Neural progenitor cell (in vitro differentiated cells): ENCODE results near the gene MED31. TPM values are rescaled to one million over a fixed set of nuclear protein-coding genes. Genes with fewer than 3 reads are reported as not detected.

Experiments
- DNase-seq: peaks from one replicate; pipeline ENCODE4 v3.0.0-alpha.2; 2016; ENCODE audit warnings: low spot score
- H2AFZ ChIP-seq: fragments of 200-600 bp; sonication (generic); replicated peaks from 2 replicates; pipeline ENCODE4 v1.6.1; 2016; ENCODE audit warnings: antibody characterized with exemption
- H3F3A ChIP-seq: fragments of 200-600 bp; sonication (generic); 2 replicates; pipeline ENCODE4 v1.6.1; 2016; ENCODE audit warnings: antibody characterized with exemption, low read depth
- H3K27ac ChIP-seq: fragments of 200-600 bp; sonication (generic); 2 replicates; pipeline ENCODE4 v1.5.1; 2016; ENCODE audit warnings: mild to moderate bottlenecking
- H3K27me3 ChIP-seq: fragments of 200-600 bp; sonication (generic); 2 replicates; pipeline ENCODE4 v1.6.1; 2016; ENCODE audit warnings: mild to moderate bottlenecking, moderate library complexity
- H3K36me3 ChIP-seq: fragments of 200-600 bp; sonication (generic); 2 replicates; pipeline ENCODE4 v1.5.1; 2016
- H3K4me1 ChIP-seq: fragments of 200-600 bp; sonication (generic); 2 replicates; pipeline ENCODE4 v1.6.1; 2016; ENCODE audit warnings: mixed run types
- H3K4me2 ChIP-seq: fragments of 200-600 bp; sonication (generic); 2 replicates; pipeline ENCODE4 v1.6.1; 2016
- H3K4me3 ChIP-seq: fragments of 200-600 bp; sonication (generic); 2 replicates; pipeline ENCODE4 v1.5.1; 2016
- H3K79me2 ChIP-seq: fragments of 200-600 bp; sonication (generic); 2 replicates; pipeline ENCODE4 v1.6.1; 2016; ENCODE audit warnings: low read depth
- H3K9ac ChIP-seq: fragments of 200-600 bp; sonication (generic); 2 replicates; pipeline ENCODE4 v1.6.1; 2016
- H3K9me3 ChIP-seq: fragments of 200-600 bp; sonication (generic); 2 replicates; pipeline ENCODE4 v1.5.1; 2016; ENCODE audit warnings: low read depth
- H4K20me1 ChIP-seq: fragments of 200-600 bp; sonication (generic); 2 replicates; pipeline ENCODE4 v1.6.1; 2016; ENCODE audit warnings: low read depth
- H3K27ac Mint-ChIP-seq: 3 replicates; pipeline ENCODE4 v1.8.0; 2021; ENCODE audit warnings: mixed read lengths
- H3K27me3 Mint-ChIP-seq: 2 replicates; pipeline ENCODE4 v1.8.0; 2022; ENCODE audit warnings: low read depth, mild to moderate bottlenecking, inconsistent platforms, moderate library complexity, mixed read lengths; ENCODE audit not compliant: insufficient read depth
- H3K36me3 Mint-ChIP-seq: 3 replicates; pipeline ENCODE4 v1.8.0; 2021; ENCODE audit warnings: mixed read lengths
- H3K4me1 Mint-ChIP-seq: 3 replicates; pipeline ENCODE4 v1.8.0; 2021; ENCODE audit warnings: mixed read lengths
- H3K4me3 Mint-ChIP-seq: 3 replicates; pipeline ENCODE4 v1.8.0; 2021; ENCODE audit warnings: mild to moderate bottlenecking, moderate library complexity, mixed read lengths
- H3K9me3 Mint-ChIP-seq: 3 replicates; pipeline ENCODE4 v1.8.0; 2020; ENCODE audit warnings: mixed read lengths
- CTCF ChIP-seq: fragments of 200-600 bp; sonication (generic); IDR thresholded peaks from 2 replicates; pipeline ENCODE4 v1.5.1; 2017; ENCODE audit warnings: antibody characterized with exemption, mild to moderate bottlenecking
- EZH2 ChIP-seq: fragments of 200-600 bp; sonication (generic); IDR thresholded peaks from 2 replicates; pipeline ENCODE4 v1.6.1; 2017; ENCODE audit warnings: antibody characterized with exemption, mild to moderate bottlenecking, moderate library complexity
- EZH2phosphoT487 ChIP-seq: fragments of 200-600 bp; sonication (generic); IDR thresholded peaks from 2 replicates; pipeline ENCODE4 v1.6.1; 2017; ENCODE audit warnings: antibody characterized with exemption
- total RNA-seq: library from RNA; depleted of rRNA; stranded (reverse); fragments of >200 nt; gene quantifications from 2 replicates; pipeline ENCODE4 v1.2.3, GENCODE V29; 2015; ENCODE audit warnings: low replicate concordance

MED31 gene
- total RNA-seq, 1 donor from 2014 or later, result 35.7 TPM

DNA sequence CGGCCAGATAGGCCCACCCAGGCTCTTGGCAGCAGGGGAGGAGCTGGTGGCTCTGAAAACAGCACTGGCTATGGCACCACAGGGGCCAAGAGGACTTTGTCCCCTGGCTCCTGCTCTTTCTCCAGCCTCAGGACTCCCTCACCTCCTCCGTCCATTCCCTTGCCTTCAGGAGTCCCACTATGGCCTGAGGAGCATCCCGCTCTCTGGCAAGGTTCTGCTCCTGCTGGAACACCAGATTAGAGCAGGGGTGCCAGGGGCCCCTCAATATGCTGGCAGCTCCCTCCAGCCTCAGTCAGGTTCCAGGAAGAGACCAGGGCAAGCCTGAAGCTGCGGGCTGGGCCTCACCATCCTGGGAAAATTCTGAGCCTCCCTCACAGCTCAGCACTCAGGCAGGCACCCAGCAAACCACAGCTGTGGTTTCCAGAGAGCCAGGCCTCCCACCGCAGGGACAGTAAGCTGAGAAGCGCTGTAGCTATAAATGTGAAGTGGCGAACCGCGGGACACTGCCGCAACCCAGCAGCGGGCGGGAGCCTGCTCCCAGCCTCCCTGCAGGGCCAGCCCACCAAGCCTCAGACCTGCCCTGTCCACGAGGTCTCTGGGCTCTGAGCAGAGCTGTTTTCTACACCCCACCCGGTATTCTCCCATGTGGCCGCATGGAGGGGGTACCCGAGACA, 25.9 kb upstream of the MED31 start:
- Histone ChIP-seq H3K27me3 (no peaks in the 10 kb centered on the region), H3K9me3 (no peaks in the 10 kb centered on the region), H3K4me2 (no peak overlapping the region), H3K9ac (no peak overlapping the region), H3K27ac (no peak overlapping the region), H3F3A (no peaks in the 10 kb centered on the region), H3K36me3 (no peaks in the 10 kb centered on the region), H3K79me2 (no peaks in the 10 kb centered on the region), H3K4me3 (no peak overlapping the region), H3K4me1 (no peaks in the 10 kb centered on the region), H4K20me1 (no peaks in the 10 kb centered on the region), H2AFZ (no peak overlapping the region)
- H3K27ac Mint-ChIP-seq, result no peak overlapping the region
- H3K27me3 Mint-ChIP-seq, result peaks cover 11% of the 10 kb centered on the region
- H3K9me3 Mint-ChIP-seq, result no peaks in the 10 kb centered on the region
- no peaks in the 10 kb centered on the region for H3K36me3 Mint-ChIP-seq
- H3K4me3 Mint-ChIP-seq, result no peak overlapping the region
- no peaks in the 10 kb centered on the region for H3K4me1 Mint-ChIP-seq
- DNase-seq, result no peak
- TF ChIP-seq EZH2 (no peak), CTCF (no peak), EZH2phosphoT487 (no peak)

DNA sequence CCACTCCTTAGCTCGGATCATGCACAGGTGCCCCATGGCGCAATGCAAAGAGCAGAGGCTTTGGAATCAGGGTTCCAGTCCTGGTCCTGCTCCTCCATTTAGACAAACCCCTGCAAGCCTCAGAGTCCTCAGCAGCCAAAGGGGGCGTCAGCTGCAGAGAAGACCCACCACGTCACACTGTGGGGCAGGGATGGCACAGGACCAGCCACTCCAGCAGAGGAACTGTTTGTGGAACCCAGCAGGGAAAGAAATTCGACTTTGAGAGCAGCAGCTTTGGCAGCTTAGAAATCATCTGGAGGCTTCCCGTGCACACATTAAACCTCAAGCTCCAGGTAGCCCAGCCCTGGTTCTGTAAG, 25.4 kb upstream of the MED31 start:
- no peak overlapping the region for H3K4me3 Mint-ChIP-seq
- H3K79me2 ChIP-seq, result no peaks in the 10 kb centered on the region
- H3K27ac ChIP-seq, result no peak overlapping the region
- no peaks in the 10 kb centered on the region for H3K36me3 Mint-ChIP-seq
- H3K9ac ChIP-seq, result no peak overlapping the region
- no peaks in the 10 kb centered on the region for H4K20me1 ChIP-seq
- no peaks in the 10 kb centered on the region for H3K36me3 ChIP-seq
- no peak overlapping the region for H3K27ac Mint-ChIP-seq
- no peaks in the 10 kb centered on the region for H3K4me1 Mint-ChIP-seq
- no peak for TF ChIP-seq CTCF
- no peak for TF ChIP-seq EZH2phosphoT487
- no peak overlapping the region for H3K4me2 ChIP-seq
- H3K9me3 ChIP-seq, result no peaks in the 10 kb centered on the region
- no peak for DNase-seq
- no peaks in the 10 kb centered on the region for H3K4me1 ChIP-seq
- H3K27me3 Mint-ChIP-seq, result peaks cover 10% of the 10 kb centered on the region
- H3F3A ChIP-seq, result no peaks in the 10 kb centered on the region
- no peaks in the 10 kb centered on the region for H3K27me3 ChIP-seq
- H2AFZ ChIP-seq, result no peak overlapping the region
- no peaks in the 10 kb centered on the region for H3K9me3 Mint-ChIP-seq
- no peak overlapping the region for H3K4me3 ChIP-seq

DNA sequence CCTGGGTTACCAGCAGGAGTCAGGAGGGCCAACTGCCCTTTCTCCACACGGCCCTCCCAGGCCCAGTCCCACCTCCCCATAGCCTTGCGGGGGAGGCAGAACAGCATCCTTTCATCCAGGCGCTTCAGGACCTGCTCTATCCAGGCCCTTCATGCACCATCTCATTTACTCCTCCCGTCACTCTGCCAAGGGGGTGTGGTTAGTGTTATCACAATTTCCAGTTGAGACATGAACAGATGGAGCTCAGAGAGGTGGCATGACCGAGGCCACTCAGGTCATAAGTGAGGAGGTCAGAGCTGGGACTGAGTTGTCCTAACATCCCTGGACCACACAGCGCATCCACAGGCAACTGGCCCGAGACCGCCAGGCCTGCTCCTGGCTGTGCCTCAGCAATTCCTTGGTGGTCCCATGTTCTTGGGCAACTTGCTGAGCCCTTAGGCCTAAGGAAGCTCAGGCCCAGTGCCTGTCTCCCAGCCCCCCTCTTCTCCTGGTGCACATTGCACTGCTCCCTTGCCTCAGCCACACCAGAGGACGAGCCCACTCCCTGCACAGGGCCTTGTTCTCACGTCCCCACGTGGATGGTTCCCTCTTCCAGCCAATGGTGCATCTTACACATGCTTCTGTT, 23.9 kb upstream of the MED31 start:
- no peaks in the 10 kb centered on the region for H4K20me1 ChIP-seq
- no peak for TF ChIP-seq EZH2
- no peak for TF ChIP-seq CTCF
- TF ChIP-seq EZH2phosphoT487, result no peak
- no peak overlapping the region for H3K9ac ChIP-seq
- Mint-ChIP-seq H3K36me3 (no peaks in the 10 kb centered on the region), H3K4me1 (no peaks in the 10 kb centered on the region), H3K27ac (no peak overlapping the region), H3K9me3 (no peaks in the 10 kb centered on the region), H3K4me3 (no peak overlapping the region), H3K27me3 (peaks cover 8% of the 10 kb centered on the region)
- no peak overlapping the region for H3K4me3 ChIP-seq
- H3K4me1 ChIP-seq, result no peaks in the 10 kb centered on the region
- no peak overlapping the region for H3K27ac ChIP-seq
- H3K79me2 ChIP-seq, result no peaks in the 10 kb centered on the region
- no peak overlapping the region for H3K4me2 ChIP-seq
- no peaks in the 10 kb centered on the region for H3F3A ChIP-seq
- no peaks in the 10 kb centered on the region for H3K9me3 ChIP-seq
- no peaks in the 10 kb centered on the region for H3K27me3 ChIP-seq
- no peaks in the 10 kb centered on the region for H3K36me3 ChIP-seq
- DNase-seq, result no peak
- no peak overlapping the region for H2AFZ ChIP-seq
